Limb (tissue), 2 donors: ENCODE data around the gene CYB5R4.
"Not testable (repeated sequence)": the region's sequence is repeated elsewhere in the genome, so short reads cannot be mapped to it uniquely, and the experiment has no call there.

Source experiments
- DNase-seq, 2 donors: peaks; one replicate each; pipeline ENCODE4 v3.0.0-alpha.2; 2016; ENCODE audit errors: extremely low spot score in 2 of 2

The CYB5R4 gene

GRCh38 chr6:83862776-83863471 is 3.4 kb downstream of the CYB5R4 start:
- DNase-seq, result no peak

GRCh38 chr6:83867043-83867442 is 7.6 kb downstream of the CYB5R4 start:
- DNase-seq, result no peak

- DNase-seq, result no peak
Measured at GRCh38 chr6:83867527-83868161, 8.2 kb downstream of the CYB5R4 start.

GRCh38 chr6:83868639-83869038 is 9.2 kb downstream of the CYB5R4 start:
- no peak for DNase-seq

- DNase-seq, result no peak
Measured at GRCh38 chr6:83870649-83871048, 11.2 kb downstream of the CYB5R4 start.

DNA sequence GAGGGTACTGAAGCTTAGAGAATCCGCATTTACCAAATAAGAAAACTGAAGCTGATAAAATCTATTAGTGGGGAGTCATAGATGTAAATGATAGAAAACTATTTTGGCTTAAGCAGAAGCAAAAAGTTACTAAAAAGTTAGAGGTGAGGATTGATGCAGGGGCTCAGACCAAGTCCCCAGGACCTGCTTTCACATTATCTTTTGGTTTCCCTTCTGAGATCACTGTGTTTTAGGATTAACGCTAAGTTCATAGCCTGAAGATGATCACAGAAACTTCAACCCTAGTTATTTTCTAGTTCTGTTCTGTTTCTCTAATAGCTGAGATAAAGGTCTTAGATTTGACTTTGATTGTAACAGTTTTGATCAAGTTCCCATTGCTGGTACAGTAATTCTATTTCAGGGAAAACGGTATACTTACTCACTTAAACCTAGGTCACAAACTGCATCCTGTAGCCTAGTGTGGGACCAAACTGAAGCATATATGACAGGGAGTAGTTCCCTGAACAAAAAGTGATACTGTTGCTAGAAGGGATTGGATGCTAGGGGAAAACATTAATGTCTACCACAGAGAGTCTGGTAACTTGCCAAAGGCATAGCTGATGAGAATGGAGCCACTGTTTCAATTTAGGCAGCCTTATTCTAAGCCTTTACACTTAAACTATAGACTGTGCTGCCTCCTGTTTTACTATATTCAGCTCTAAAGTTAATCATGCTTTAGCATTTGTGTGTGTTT is 13.1 kb downstream of the CYB5R4 start:
- DNase-seq, result no peak

DNA sequence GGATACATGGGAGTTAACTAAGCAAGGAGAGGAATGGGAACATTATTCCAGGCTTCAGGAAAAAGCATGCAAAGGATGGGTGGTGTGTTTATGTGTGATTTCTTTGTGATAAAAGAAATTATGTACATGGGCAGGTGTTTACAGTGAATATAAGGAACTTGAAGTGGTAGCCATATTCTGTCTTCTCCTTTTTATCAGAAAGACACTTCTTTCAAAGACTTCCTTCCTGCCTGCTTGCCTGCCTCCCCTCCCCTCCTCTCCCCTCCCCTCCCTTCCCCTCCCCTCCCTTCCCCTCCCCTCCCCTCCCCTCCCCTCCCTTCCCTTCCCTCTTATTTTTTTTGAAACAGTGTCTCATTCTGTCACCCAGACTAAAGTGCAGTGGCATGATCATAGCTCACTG is 14.4 kb downstream of the CYB5R4 start:
- DNase-seq, result no peak

DNA sequence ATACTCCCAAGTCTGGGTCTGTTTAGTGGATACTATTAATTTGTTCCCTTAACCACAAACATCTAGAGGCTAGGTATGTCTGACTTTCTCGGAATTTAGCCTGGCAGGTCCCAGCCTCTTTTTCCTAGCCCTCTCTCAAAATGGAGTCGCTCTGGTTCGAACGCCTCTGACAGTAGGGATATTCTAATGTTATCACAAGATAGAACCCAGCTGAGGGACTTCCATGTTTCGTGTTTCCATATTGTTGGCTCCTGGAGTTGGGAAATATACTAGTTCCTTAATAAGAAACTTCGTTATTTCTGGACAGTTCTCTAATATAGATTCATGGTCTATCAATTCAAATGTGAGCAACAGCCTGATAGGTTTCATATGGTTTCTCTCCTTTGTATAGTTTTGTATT is 16.4 kb downstream of the CYB5R4 start:
- no peak for DNase-seq

- no peak for DNase-seq
Measured at GRCh38 chr6:83878902-83879644, 19.6 kb downstream of the CYB5R4 start.

DNA sequence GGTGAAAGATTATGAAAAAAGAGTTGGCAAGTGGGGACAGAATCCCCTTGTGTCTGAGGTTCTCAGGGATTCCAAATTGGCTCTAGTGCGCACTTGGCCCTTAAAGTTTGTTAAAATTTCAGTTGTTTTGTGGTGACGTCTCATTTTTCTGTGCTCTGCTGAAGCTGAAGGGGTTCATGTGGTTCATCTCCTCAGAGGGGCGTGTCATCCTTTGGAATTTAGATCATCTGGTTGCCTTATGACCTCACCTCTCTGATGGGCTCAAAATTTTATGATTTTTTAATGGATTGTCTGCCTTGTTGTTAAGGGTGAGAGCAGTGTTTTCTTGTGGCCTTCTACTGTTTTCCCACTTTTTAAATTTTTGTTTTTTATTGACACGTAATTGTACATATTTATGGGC is 20.3 kb downstream of the CYB5R4 start:
- no peak for DNase-seq

- DNase-seq, result no peak
Measured at GRCh38 chr6:83883240-83883639, 23.8 kb downstream of the CYB5R4 start.

GRCh38 chr6:83884523-83884922 is 25.0 kb downstream of the CYB5R4 start:
- DNase-seq, result peak in 1 of 2 donors; percentile 79

- no peak for DNase-seq
Measured at GRCh38 chr6:83885984-83886383, 26.5 kb downstream of the CYB5R4 start.

GRCh38 chr6:83889621-83890020 is 30.1 kb downstream of the CYB5R4 start:
- DNase-seq, result no peak

- DNase-seq, result no peak
Measured at GRCh38 chr6:83890520-83890919, 31.0 kb downstream of the CYB5R4 start.

GRCh38 chr6:83891586-83891985 is 32.1 kb downstream of the CYB5R4 start:
- DNase-seq, result no peak

DNA sequence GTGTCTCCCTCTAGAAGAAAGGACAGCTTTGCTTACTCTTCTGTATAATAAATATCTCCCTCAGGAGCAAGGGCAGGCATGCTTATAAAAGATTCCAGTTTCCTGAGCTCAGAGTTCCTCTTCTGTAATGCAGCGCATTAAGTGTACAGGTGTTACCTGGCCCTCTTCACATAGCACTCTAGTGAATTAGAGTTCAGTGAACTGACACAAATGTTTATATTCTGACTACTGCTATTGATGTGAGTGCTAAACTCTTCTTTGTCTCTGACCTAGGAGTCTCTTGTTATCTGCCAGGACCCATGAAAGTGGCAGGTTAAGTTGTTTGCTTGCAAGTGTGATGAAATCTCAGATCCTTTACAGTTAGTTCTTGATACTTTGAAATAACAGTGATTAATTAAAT is 33.5 kb downstream of the CYB5R4 start:
- no peak for DNase-seq

- DNase-seq, result not testable (repeated sequence)
Measured at GRCh38 chr6:83897094-83897493, 37.6 kb downstream of the CYB5R4 start.

- DNase-seq, result no peak
Measured at GRCh38 chr6:83901624-83902023, 42.1 kb downstream of the CYB5R4 start.

DNA sequence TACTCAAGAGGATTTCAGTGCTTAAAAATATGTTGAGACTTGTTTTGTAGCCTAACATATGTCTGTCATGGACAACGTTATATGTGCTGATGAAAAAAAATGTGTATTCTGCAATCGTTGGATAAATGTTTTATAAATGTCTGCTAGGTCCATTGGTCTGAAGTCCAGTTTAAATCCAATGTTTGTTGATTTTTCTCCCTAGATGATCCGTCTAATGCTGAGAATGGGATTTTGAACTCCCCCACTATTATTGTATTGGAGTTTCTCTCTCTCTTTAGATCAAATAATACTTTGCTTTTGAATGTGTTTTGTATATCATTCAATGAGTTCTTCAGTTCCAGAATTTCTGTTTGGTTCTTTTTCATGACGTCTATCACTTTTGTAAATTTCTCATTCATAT is 44.9 kb downstream of the CYB5R4 start:
- DNase-seq, result no peak

- no peak for DNase-seq
Measured at GRCh38 chr6:83905648-83906047, 46.2 kb downstream of the CYB5R4 start.
